ENCODE data around the gene KRT82. TPM values are rescaled to one million over a fixed set of nuclear protein-coding genes. Genes with fewer than 3 reads are reported as not detected.

KRT82 gene
- total and polyA plus RNA-seq, 7 donors, result not detected

DNA sequence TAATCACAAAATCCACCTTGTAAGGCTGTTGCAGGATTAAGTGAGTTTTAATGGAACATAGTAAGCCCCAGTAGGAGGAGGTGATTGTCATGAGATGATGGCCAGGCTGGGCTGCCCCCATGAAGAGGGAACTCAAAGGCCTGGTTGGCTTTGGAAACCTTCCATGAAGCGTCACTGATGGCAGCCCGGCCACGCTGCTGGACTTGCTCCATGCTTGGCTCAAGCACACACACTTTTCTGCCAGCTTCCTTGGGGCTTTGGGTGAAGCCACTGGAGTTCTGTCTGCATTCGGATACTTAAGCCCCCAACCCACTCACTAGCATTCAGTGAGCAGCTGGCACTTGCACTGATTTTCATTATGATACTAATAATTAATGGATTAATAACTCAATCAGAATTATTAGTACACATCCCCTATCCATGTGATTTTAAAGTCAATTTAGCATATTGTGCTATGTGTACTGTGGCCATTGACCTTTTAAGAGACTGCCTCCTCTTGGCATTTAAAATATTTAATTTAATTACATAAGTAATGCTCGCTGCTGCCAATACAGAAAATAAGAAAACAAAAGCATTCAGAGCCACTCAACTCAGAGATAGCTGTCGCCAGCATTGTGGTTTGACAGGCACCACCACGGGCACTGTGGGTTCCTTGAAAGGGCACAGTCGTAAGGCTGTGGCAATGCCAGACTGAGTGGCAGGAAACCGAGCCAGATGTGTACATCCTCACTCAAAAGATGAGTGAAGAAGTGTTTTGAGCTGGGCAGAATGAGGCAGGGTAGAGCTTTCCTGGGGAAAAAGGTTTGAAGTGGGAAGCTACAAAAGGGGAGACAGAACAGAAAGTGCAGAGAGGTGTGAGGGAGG, 54.7 kb downstream of the KRT82 start:
- no peaks in the 10 kb centered on the region for H3K36me3 ChIP-seq (ENCODE audit: insufficient read depth in 1 of 2, low read depth in 1 of 2)
- H3K27ac ChIP-seq, result no peak overlapping the region
- intact Hi-C loops (cut with DNase I), result no loop called here
- no peak for TF ChIP-seq CTCF (IDR thresholded peaks at IDR 0.05)
- H3K9me3 ChIP-seq, result no peaks in the 10 kb centered on the region
- WGBS, 3 donors, result 27 to 43% (median 30%) methylated on average over 9 of the region's 9 CpGs
- no peak overlapping the region for H3K4me3 ChIP-seq
- H3K4me1 ChIP-seq, result no peaks in the 10 kb centered on the region
- H3K27me3 ChIP-seq (ENCODE audit: insufficient read depth in 3 of 3, low read length in 2 of 3), result peaks cover 0 to 26% (median 4%) of the 10 kb centered on the region in 3 donors
- no peak for DNase-seq
- ATAC-seq, result no peak

DNA sequence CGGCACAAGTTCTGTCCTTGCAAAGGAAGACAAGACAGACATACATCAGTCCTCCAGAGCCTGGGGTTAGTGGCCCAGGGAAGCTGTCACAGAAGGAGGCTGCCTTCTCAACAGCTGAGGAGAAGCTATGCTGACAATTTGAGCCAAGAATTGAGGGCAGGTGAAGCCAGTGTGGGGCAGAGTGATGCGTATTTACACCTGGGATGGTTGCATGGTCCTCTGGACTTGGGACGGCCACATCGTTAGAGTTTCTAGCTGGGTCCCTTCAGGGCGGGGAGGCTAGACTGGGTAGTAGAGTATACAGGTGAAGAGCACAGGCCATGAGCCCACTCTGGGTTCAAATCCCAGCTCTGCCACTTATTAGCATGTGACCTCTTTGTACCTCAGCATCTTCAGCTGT, 55.3 kb downstream of the KRT82 start:
- no peak for DNase-seq
- Histone ChIP-seq H3K4me3 (no peak overlapping the region), H3K4me1 (no peaks in the 10 kb centered on the region), H3K27me3 (ENCODE audit: insufficient read depth in 3 of 3, low read length in 2 of 3) (peaks cover 0 to 20% (median 1%) of the 10 kb centered on the region in 3 donors), H3K36me3 (ENCODE audit: insufficient read depth in 1 of 2, low read depth in 1 of 2) (no peaks in the 10 kb centered on the region), H3K27ac (no peak overlapping the region), H3K9me3 (no peaks in the 10 kb centered on the region)
- WGBS, 3 donors, result 93 to 95% (median 94%) methylated on average over 5 of the region's 5 CpGs
- intact Hi-C loops (cut with DNase I), result no loop called here
- no peak for ATAC-seq
- no peak for TF ChIP-seq CTCF (IDR thresholded peaks at IDR 0.05)

GRCh38 chr12:52350021-52350620, 56.0 kb downstream of the KRT82 start:
- TF ChIP-seq CTCF (IDR thresholded peaks at IDR 0.05), result no peak
- intact Hi-C loops (cut with DNase I), result no loop called here
- Histone ChIP-seq H3K4me1 (no peaks in the 10 kb centered on the region), H3K27me3 (ENCODE audit: insufficient read depth in 3 of 3, low read length in 2 of 3) (peaks cover 0 to 13% (median 0%) of the 10 kb centered on the region in 3 donors), H3K27ac (no peak overlapping the region), H3K9me3 (no peaks in the 10 kb centered on the region), H3K36me3 (ENCODE audit: insufficient read depth in 1 of 2, low read depth in 1 of 2) (no peaks in the 10 kb centered on the region), H3K4me3 (no peak overlapping the region)
- WGBS, 3 donors, result 93 to 97% (median 96%) methylated on average over 8 of the region's 8 CpGs
- DNase-seq (no peak), ATAC-seq (no peak)

- Histone ChIP-seq H3K4me3 (no peak overlapping the region), H3K4me1 (no peaks in the 10 kb centered on the region), H3K9me3 (no peaks in the 10 kb centered on the region), H3K27me3 (ENCODE audit: insufficient read depth in 3 of 3, low read length in 2 of 3) (peaks cover 0 to 12% (median 0%) of the 10 kb centered on the region in 3 donors), H3K27ac (no peak overlapping the region), H3K36me3 (ENCODE audit: insufficient read depth in 1 of 2, low read depth in 1 of 2) (no peaks in the 10 kb centered on the region)
- 62 to 79% (median 66%) methylated on average over 6 of the region's 6 CpGs for WGBS, 3 donors
- intact Hi-C loops (cut with DNase I), result no loop called here
- no peak for ATAC-seq
- DNase-seq, result no peak
- no peak for TF ChIP-seq CTCF (IDR thresholded peaks at IDR 0.05)
These were observed 56.9 kb downstream of the KRT82 start for GRCh38 chr12:52349196-52349595.
